GM18502 (cell line): ENCODE results near the gene DTX1.
"Not testable (repeated sequence)": the region's sequence is repeated elsewhere in the genome, so short reads cannot be mapped to it uniquely, and the experiment has no call there.

Experiments used
- ATAC-seq: cut with Tn5 transposase; IDR thresholded peaks from one replicate; pipeline ENCODE4 v1.9.1; 2021; ENCODE audit warnings: mild to moderate bottlenecking; ENCODE audit not compliant: unreplicated experiment, poor library complexity

Gene DTX1

GRCh38 chr12:113111247-113111646 is 54.7 kb downstream of the DTX1 start:
- ATAC-seq, result no peak

GRCh38 chr12:113112043-113112899 is 55.7 kb downstream of the DTX1 start:
- ATAC-seq, result no peak

- no peak for ATAC-seq
These were observed 56.9 kb downstream of the DTX1 start for GRCh38 chr12:113113397-113113796.

- ATAC-seq, result no peak
These were observed 58.1 kb downstream of the DTX1 start for GRCh38 chr12:113114447-113115178.

GRCh38 chr12:113115455-113116126 is 59.1 kb downstream of the DTX1 start:
- no peak for ATAC-seq

- no peak for ATAC-seq
These were observed 60.3 kb downstream of the DTX1 start for GRCh38 chr12:113116875-113117274.

GRCh38 chr12:113117684-113118083 is 61.2 kb downstream of the DTX1 start:
- ATAC-seq, result not testable (repeated sequence)

- no peak for ATAC-seq
These were observed 61.6 kb downstream of the DTX1 start for GRCh38 chr12:113118142-113118541.

- no peak for ATAC-seq
These were observed 63.6 kb downstream of the DTX1 start for GRCh38 chr12:113119980-113120669.

GRCh38 chr12:113120670-113121370 is 64.3 kb downstream of the DTX1 start:
- no peak for ATAC-seq

- ATAC-seq, result no peak
These were observed 71.3 kb downstream of the DTX1 start for GRCh38 chr12:113127791-113128199.

- no peak for ATAC-seq
These were observed 72.5 kb downstream of the DTX1 start for GRCh38 chr12:113128802-113129663.

- no peak for ATAC-seq
These were observed 73.3 kb downstream of the DTX1 start for GRCh38 chr12:113129664-113130456.

- ATAC-seq, result no peak
These were observed 74.1 kb downstream of the DTX1 start for GRCh38 chr12:113130457-113131135.

GRCh38 chr12:113131556-113131955 is 75.0 kb downstream of the DTX1 start:
- ATAC-seq, result no peak

GRCh38 chr12:113133036-113133435 is 76.5 kb downstream of the DTX1 start:
- no peak for ATAC-seq

- ATAC-seq, result no peak
These were observed 77.1 kb downstream of the DTX1 start for GRCh38 chr12:113133666-113134065.

- ATAC-seq, result no peak
These were observed 77.5 kb downstream of the DTX1 start for GRCh38 chr12:113134071-113134470.
